NCI-H748 treated with DMSO at 0.1 percent for 48 hours (cell line): ENCODE results near the gene MMP17.
A peak's percentile ranks its signal among the peaks of the same experiment; 100 is the strongest.
"Not testable (repeated sequence)": the region's sequence is repeated elsewhere in the genome, so short reads cannot be mapped to it uniquely, and the experiment has no call there.

Experiments
- DNase-seq: peaks from one replicate; lab custom pipeline; 2025; lab: John Stamatoyannopoulos, UW

The MMP17 gene

GRCh38 chr12:131800594-131801135 is 27.5 kb upstream of the MMP17 start:
- DNase-seq, result no peak

- no peak for DNase-seq
These were observed 26.8 kb upstream of the MMP17 start for GRCh38 chr12:131801254-131801866.

- DNase-seq, result no peak
These were observed 24.2 kb upstream of the MMP17 start for GRCh38 chr12:131803961-131804521.

- no peak for DNase-seq
These were observed 22.8 kb upstream of the MMP17 start for GRCh38 chr12:131805421-131805820.

GRCh38 chr12:131806674-131807073 is 21.5 kb upstream of the MMP17 start:
- DNase-seq, result no peak

- DNase-seq, result no peak
These were observed 19.3 kb upstream of the MMP17 start for GRCh38 chr12:131808744-131809371.

GRCh38 chr12:131809476-131810254 is 18.5 kb upstream of the MMP17 start:
- DNase-seq, result not testable (repeated sequence)

GRCh38 chr12:131810726-131811125 is 17.5 kb upstream of the MMP17 start:
- DNase-seq, result no peak

- DNase-seq, result no peak
These were observed 13.1 kb upstream of the MMP17 start for GRCh38 chr12:131815131-131815530.

- DNase-seq, result no peak
These were observed 11.7 kb upstream of the MMP17 start for GRCh38 chr12:131816495-131816894.

GRCh38 chr12:131817241-131817640 is 11.0 kb upstream of the MMP17 start:
- DNase-seq, result no peak

GRCh38 chr12:131818821-131819585 is 9.2 kb upstream of the MMP17 start:
- no peak for DNase-seq

- no peak for DNase-seq
These were observed 3.7 kb upstream of the MMP17 start for GRCh38 chr12:131824450-131824849.

GRCh38 chr12:131825146-131825892 is 2.9 kb upstream of the MMP17 start:
- no peak for DNase-seq

GRCh38 chr12:131826097-131826928 is 1.9 kb upstream of the MMP17 start:
- DNase-seq, result no peak

- DNase-seq, result no peak
These were observed 620 bp downstream of the MMP17 start for GRCh38 chr12:131828671-131829355.

GRCh38 chr12:131829356-131829747 is 1.2 kb downstream of the MMP17 start:
- DNase-seq, result no peak

GRCh38 chr12:131829791-131830334 is 1.7 kb downstream of the MMP17 start:
- DNase-seq, result no peak

- DNase-seq, result peak; percentile 51
These were observed 2.2 kb downstream of the MMP17 start for GRCh38 chr12:131830335-131830913.
